Measurements from ENCODE around the gene ABTB2. TPM values are rescaled to one million over a fixed set of nuclear protein-coding genes. Genes with fewer than 3 reads are reported as not detected.
A peak's percentile ranks its signal among the peaks of the same experiment; 100 is the strongest.

The ABTB2 gene
- total and polyA plus RNA-seq, 2 experiments from 2014 or later = 8.7 to 9.9 TPM

DNA sequence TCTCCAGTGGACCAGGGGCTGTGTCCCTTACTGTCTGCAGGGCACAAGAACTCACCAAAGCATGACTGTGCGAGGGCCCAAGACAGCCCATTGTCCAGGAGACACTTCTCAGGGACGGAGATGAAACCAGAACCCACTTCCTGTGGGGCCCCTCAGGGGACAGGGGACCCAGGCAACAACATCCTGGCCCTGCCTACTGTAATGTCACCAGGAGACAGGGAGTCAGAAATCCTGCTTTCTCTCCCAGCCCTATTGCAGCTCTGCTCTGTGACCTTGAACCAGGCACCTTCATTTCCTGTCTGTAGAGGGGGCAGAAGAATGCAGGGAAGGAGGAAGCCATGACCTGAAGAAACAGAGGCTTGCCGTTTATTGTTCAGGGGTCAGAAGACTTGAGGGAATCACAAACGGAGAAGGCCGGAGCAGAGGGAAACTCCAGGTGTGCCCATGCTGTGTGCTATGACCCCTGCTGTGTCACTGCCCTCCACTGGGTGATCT lies 154.4 kb downstream of the ABTB2 start:
- Histone ChIP-seq H4K20me1 (ENCODE audit: insufficient read depth) (no peaks in the 10 kb centered on the region), H3K4me2 (ENCODE audit: unreplicated experiment) (no peak overlapping the region), H3K27me3 (replicated peaks; ENCODE audit: insufficient read depth) (no peaks in the 10 kb centered on the region), H3K4me1 (ENCODE audit: insufficient read depth) (peaks cover 21% of the 10 kb centered on the region), H3K9me3 (ENCODE audit: low read depth) (no peaks in the 10 kb centered on the region), H3F3A (ENCODE audit: insufficient read depth) (peaks cover 19% of the 10 kb centered on the region; the same call in 1 of the 2 replicates), H3K79me2 (ENCODE audit: insufficient read depth) (no peaks in the 10 kb centered on the region), H2AFZ (no peak overlapping the region), H3K9ac (no peak overlapping the region), H3K9me2 (ENCODE audit: insufficient read depth) (no peaks in the 10 kb centered on the region), H3K36me3 (ENCODE audit: low read depth) (no peaks in the 10 kb centered on the region), H3K4me3 (no peak overlapping the region), H3K27ac (no peak overlapping the region)
- in situ Hi-C loops (cut with MboI) = no loop called here
- TF ChIP-seq EZH2 (IDR thresholded peaks at IDR 0.05; ENCODE audit: insufficient read depth, poor library complexity, severe bottlenecking) (no peak), EZH2phosphoT487 (IDR thresholded peaks at IDR 0.05; ENCODE audit: insufficient read depth, low read depth) (no peak)
- no peak for DNase-seq
- WGBS, 2 experiments (ENCODE audit: low coverage in 1 of 2, low lambda C conversion rate in 2 of 2, missing lambda C conversion rate in 2 of 2) = 93 to 94% methylated on average over 5 of the region's 5 CpGs

- Histone ChIP-seq H3K4me2 (ENCODE audit: unreplicated experiment) (no peak overlapping the region), H3K9me3 (ENCODE audit: low read depth) (no peaks in the 10 kb centered on the region), H3K27ac (no peak overlapping the region), H3K27me3 (replicated peaks; ENCODE audit: insufficient read depth) (no peaks in the 10 kb centered on the region), H3K79me2 (ENCODE audit: insufficient read depth) (no peaks in the 10 kb centered on the region), H3K36me3 (ENCODE audit: low read depth) (no peaks in the 10 kb centered on the region), H4K20me1 (ENCODE audit: insufficient read depth) (no peaks in the 10 kb centered on the region), H3F3A (ENCODE audit: insufficient read depth) (peaks cover 19% of the 10 kb centered on the region; the same call in 1 of the 2 replicates), H3K9me2 (ENCODE audit: insufficient read depth) (no peaks in the 10 kb centered on the region), H3K4me3 (no peak overlapping the region), H3K9ac (no peak overlapping the region), H2AFZ (no peak overlapping the region), H3K4me1 (ENCODE audit: insufficient read depth) (peaks cover 15% of the 10 kb centered on the region)
- WGBS, 2 experiments (ENCODE audit: low coverage in 1 of 2, low lambda C conversion rate in 2 of 2, missing lambda C conversion rate in 2 of 2) = 69 to 71% methylated on average over 3 of the region's 3 CpGs
- TF ChIP-seq EZH2 (IDR thresholded peaks at IDR 0.05; ENCODE audit: insufficient read depth, poor library complexity, severe bottlenecking) (no peak), EZH2phosphoT487 (IDR thresholded peaks at IDR 0.05; ENCODE audit: insufficient read depth, low read depth) (no peak)
- in situ Hi-C loops (cut with MboI) = no loop called here
- no peak for DNase-seq
These were observed 156.7 kb downstream of the ABTB2 start for GRCh38 chr11:34201129-34201528.

DNA sequence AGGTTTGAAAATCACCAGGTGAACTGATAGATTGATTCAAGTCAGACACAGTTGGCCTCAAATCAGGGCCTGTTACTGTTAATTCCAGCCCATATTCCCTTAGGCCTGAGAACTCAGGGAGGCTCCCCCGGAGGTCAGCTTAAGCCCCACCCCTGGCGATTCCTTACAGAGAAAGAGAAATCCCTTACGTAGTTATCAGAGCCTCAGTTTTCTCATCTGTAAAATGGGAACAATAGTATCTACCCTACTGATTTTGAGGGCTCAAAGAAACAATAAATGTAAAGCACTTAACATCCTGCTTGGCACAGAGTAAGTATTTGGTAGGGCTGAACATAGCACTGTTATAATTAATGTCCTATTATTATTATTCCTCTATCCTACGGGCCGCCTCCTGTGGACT lies 158.3 kb downstream of the ABTB2 start:
- in situ Hi-C loops (cut with MboI) = no loop called here
- no peak for DNase-seq
- WGBS, 2 experiments (ENCODE audit: low coverage in 1 of 2, low lambda C conversion rate in 2 of 2, missing lambda C conversion rate in 2 of 2) = 65 to 71% methylated on average over 5 of the region's 5 CpGs

GRCh38 chr11:34198523-34198922 lies 159.3 kb downstream of the ABTB2 start:
- peak; percentile 21 for DNase-seq
- no peaks in the 10 kb centered on the region for H3K36me3 ChIP-seq (ENCODE audit: low read depth)
- no peaks in the 10 kb centered on the region for H3K9me3 ChIP-seq (ENCODE audit: low read depth)
- peaks cover 1% of the 10 kb centered on the region for H3K4me1 ChIP-seq (ENCODE audit: insufficient read depth)
- no peak overlapping the region for H3K27ac ChIP-seq
- in situ Hi-C loops (cut with MboI) = no loop called here
- no peaks in the 10 kb centered on the region for H3K79me2 ChIP-seq (ENCODE audit: insufficient read depth)
- no peaks in the 10 kb centered on the region for H4K20me1 ChIP-seq (ENCODE audit: insufficient read depth)
- peaks cover 7% of the 10 kb centered on the region for H3F3A ChIP-seq (ENCODE audit: insufficient read depth)
- H2AFZ ChIP-seq = no peak overlapping the region
- TF ChIP-seq EZH2phosphoT487 (IDR thresholded peaks at IDR 0.05; ENCODE audit: insufficient read depth, low read depth) (no peak), EZH2 (IDR thresholded peaks at IDR 0.05; ENCODE audit: insufficient read depth, poor library complexity, severe bottlenecking) (no peak)
- no peak overlapping the region for H3K4me2 ChIP-seq (ENCODE audit: unreplicated experiment)
- H3K9ac ChIP-seq = no peak overlapping the region
- no peaks in the 10 kb centered on the region for H3K9me2 ChIP-seq (ENCODE audit: insufficient read depth)
- no peaks in the 10 kb centered on the region for H3K27me3 ChIP-seq (replicated peaks; ENCODE audit: insufficient read depth)
- H3K4me3 ChIP-seq = no peak overlapping the region
- 80 to 87% methylated on average over 6 of the region's 6 CpGs for WGBS, 2 experiments (ENCODE audit: low coverage in 1 of 2, low lambda C conversion rate in 2 of 2, missing lambda C conversion rate in 2 of 2)

More for the DNA sequence above, 158.3 kb downstream of the ABTB2 start:
- no peaks in the 10 kb centered on the region for H3K9me2 ChIP-seq (ENCODE audit: insufficient read depth)
- TF ChIP-seq EZH2 (IDR thresholded peaks at IDR 0.05; ENCODE audit: insufficient read depth, poor library complexity, severe bottlenecking) (no peak), EZH2phosphoT487 (IDR thresholded peaks at IDR 0.05; ENCODE audit: insufficient read depth, low read depth) (no peak)
- H3K4me2 ChIP-seq (ENCODE audit: unreplicated experiment) = no peak overlapping the region
- H3F3A ChIP-seq (ENCODE audit: insufficient read depth) = 0 out of 2 replicates have a peak, but pooled peaks cover 5% of the 10 kb centered on the region
- no peaks in the 10 kb centered on the region for H4K20me1 ChIP-seq (ENCODE audit: insufficient read depth)
- H3K79me2 ChIP-seq (ENCODE audit: insufficient read depth) = no peaks in the 10 kb centered on the region
- no peak overlapping the region for H3K4me3 ChIP-seq
- H3K36me3 ChIP-seq (ENCODE audit: low read depth) = no peaks in the 10 kb centered on the region
- H2AFZ ChIP-seq = no peak overlapping the region
- no peaks in the 10 kb centered on the region for H3K27me3 ChIP-seq (replicated peaks; ENCODE audit: insufficient read depth)
- no peaks in the 10 kb centered on the region for H3K9me3 ChIP-seq (ENCODE audit: low read depth)
- H3K27ac ChIP-seq = no peak overlapping the region
- H3K9ac ChIP-seq = no peak overlapping the region
- 0 out of 2 replicates have a peak, but pooled peaks cover 8% of the 10 kb centered on the region for H3K4me1 ChIP-seq (ENCODE audit: insufficient read depth)

Measured in GM23248 (cell line).